Erythroblast (primary cell): ENCODE results near the gene FNDC3B.

Experiments
- GATA1 ChIP-seq: IDR thresholded peaks from 2 replicates; pipeline ENCODE4 v1.6.1; 2011; ENCODE audit warnings: low read depth, mild to moderate bottlenecking, control low read depth, low read length, moderate library complexity
- POLR2A ChIP-seq: IDR thresholded peaks from 2 replicates; pipeline ENCODE4 v1.6.1; 2011; ENCODE audit warnings: mild to moderate bottlenecking, low read length

DNA sequence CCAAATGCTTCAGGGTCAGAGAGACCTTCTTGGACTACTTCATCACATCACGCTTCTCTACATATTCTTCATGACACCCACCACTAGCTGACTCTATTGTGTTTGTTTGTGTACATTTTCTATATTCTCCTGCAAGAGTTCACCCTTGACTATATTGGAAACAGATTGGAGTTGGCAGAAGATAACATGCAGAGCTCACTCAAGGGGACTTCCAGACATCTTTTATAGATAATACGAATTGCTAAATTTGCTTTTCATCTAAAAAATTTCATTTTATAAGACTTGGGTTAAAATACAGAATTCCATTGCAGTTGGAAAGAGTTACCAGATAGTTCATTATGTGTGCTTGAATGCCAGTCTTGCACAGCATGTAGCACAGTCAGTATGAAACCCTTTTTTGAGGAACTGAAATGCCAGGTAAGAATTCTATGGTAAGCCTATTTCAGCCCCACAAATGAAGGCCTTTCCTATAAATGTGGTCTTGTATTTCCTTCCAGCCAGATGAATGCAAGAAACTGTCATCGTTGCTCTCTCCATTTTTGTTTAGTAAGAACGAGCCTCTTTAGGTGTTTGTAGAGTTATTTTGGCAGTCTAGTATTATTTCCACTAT lies 231.3 kb downstream of the FNDC3B start:
- TF ChIP-seq POLR2A, result no peak
- TF ChIP-seq GATA1, result no peak
